ENCODE data around the gene MSL3B.

The MSL3B gene

DNA sequence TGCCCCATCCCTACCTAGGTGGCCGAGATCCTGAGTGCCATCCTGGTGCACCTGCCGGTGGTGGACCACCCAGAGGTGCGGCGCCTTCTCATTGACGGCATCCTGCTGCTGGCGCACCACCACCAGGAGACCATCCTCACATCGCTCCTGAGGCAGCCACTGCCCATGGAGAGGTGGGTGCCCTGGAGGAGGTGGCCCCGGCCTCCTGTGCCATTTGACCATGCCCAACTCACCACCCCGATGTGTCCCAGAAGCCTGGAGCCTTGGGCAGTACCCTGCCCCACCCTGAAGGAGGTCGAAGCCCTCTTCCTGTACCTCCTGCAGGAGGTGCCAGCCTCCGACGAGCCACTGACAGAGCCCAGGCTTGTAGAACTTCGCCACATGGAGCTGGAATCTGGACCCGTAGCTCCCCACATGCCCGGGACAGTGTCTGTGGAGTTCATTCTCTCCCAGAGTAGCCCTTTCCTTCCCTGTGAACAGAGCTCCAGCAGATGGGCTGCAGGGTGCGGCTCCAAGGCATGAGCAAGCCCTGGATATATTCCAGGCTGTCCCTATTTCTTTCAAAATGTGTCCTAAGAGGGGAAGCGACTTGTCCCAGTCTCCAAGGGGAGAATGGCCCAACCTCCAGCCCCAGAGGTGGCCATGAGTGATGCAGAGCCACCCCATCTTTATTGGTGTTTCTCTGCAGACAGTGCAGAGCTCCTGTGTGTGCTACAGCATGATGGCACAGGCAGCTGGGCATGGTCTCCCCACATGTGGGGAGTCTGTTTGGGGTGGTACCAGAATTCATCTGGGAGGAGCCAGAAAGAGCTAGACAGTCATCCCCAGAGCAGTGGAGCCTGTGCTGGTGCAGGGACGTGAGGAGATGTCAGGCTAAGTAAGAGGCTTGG, 48.1 kb downstream of the MSL3B start:
- Histone ChIP-seq H3K36me3 (ENCODE audit: control insufficient read depth in 1 of 2, insufficient read depth in 2 of 2, low read length in 2 of 2) (no peaks in the 10 kb centered on the region), H3K27ac (ENCODE audit: low read depth, low read length) (no peak overlapping the region), H3K4me1 (ENCODE audit: control insufficient read depth in 1 of 2, insufficient read depth in 2 of 2, low read length in 2 of 2) (peaks cover 9 to 29% of the 10 kb centered on the region in 2 donors), H3K9ac (ENCODE audit: low read depth in 1 of 2, low read length in 2 of 2) (no peak overlapping the region), H3K9me3 (ENCODE audit: control insufficient read depth in 1 of 2, low read length in 2 of 2) (no peaks in the 10 kb centered on the region), H3K27me3 (ENCODE audit: control insufficient read depth in 1 of 2, insufficient read depth in 2 of 2, low read length in 2 of 2) (peaks cover 0 to 3% of the 10 kb centered on the region in 2 donors), H3K4me3 (ENCODE audit: low read depth in 1 of 2, low read length in 2 of 2) (no peak overlapping the region)

DNA sequence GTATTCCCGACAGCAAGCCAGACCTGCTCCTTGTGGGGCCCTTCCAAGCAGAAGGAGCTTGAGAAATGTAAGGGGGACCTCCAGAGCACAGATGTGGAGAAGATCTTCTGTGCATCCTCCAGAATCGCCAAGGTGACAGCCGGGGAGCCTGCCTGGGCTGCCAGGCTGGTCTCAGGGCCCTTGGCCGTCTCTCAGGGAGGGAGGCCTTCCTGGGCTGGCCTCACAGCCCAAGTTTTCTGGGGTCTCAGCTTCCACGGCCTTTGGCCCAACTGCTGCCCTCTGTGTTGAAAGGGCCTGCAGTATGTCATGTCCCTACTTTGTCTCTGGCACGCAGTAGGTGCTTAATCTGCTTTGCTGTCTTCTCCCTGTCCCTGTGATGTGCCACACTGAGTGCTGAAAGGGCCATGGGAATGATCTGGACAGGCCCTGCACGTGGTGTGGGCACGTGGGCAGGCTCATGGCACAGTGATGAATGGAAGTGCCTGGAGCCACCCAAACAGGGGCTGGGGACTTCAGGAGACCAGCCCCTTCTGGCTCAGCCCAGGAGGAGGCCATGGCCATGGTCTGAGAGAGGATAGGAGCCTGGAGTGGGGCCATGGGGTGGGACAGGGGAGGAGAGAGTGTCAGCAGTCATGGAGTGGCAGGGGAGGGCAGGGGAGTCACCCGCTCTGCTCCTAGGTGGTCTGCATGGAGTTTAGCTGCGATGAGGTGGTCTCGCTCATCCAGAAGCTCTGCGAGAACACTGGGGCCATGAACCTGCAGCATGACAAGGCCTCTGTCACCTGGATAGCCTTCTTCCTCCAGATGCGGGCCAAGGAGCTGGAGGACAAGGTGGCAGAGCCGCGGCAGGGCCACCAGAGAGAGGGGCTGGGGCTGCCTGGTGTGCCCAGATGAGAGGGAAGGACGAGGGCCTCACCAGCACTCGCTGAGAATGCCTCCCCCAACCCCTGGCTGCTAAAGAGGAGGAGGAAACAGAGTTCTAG, 49.3 kb downstream of the MSL3B start:
- Histone ChIP-seq H3K36me3 (ENCODE audit: control insufficient read depth in 1 of 2, insufficient read depth in 2 of 2, low read length in 2 of 2) (no peaks in the 10 kb centered on the region), H3K9ac (ENCODE audit: low read depth in 1 of 2, low read length in 2 of 2) (no peak overlapping the region), H3K4me3 (ENCODE audit: low read depth in 1 of 2, low read length in 2 of 2) (no peak overlapping the region), H3K27ac (ENCODE audit: low read depth, low read length) (no peak overlapping the region), H3K27me3 (ENCODE audit: control insufficient read depth in 1 of 2, insufficient read depth in 2 of 2, low read length in 2 of 2) (peaks cover 0 to 3% of the 10 kb centered on the region in 2 donors), H3K9me3 (ENCODE audit: control insufficient read depth in 1 of 2, low read length in 2 of 2) (no peaks in the 10 kb centered on the region), H3K4me1 (ENCODE audit: control insufficient read depth in 1 of 2, insufficient read depth in 2 of 2, low read length in 2 of 2) (peaks cover 9 to 29% of the 10 kb centered on the region in 2 donors)

DNA sequence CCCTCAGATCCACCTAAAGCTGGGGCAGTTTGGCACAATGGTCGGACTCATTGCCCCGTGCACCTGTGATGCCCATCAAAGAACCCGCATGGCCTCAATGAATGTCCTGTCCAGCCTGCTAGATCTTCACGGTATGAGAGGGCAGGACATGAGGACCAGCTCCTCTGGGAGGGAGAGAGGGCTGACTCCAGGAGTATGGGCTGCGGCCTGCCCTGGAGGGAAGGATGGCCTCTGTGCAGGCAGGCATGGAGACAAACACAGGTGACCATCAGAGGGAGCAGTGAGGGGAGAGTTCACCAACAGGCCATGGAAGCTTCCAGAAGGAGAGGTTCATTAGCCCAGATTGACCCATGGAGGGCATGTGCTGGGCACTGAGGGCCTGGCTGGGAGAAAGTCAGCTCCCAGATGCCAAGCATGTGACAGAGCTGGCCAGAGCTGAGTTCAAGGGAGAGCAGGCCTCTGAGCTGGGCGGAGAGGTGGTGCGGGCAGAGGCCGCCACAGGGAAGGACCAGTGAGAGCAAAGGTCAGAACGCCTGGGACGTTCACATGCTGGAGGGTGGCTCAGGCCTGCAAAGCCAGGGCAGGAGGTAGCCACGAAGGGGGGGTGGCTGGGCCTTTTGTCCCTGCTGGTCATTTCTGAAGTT, 50.1 kb downstream of the MSL3B start:
- Histone ChIP-seq H3K27me3 (ENCODE audit: control insufficient read depth in 1 of 2, insufficient read depth in 2 of 2, low read length in 2 of 2) (peaks cover 2 to 3% of the 10 kb centered on the region in 2 donors), H3K4me3 (ENCODE audit: low read depth in 1 of 2, low read length in 2 of 2) (no peak overlapping the region), H3K9me3 (ENCODE audit: control insufficient read depth in 1 of 2, low read length in 2 of 2) (no peaks in the 10 kb centered on the region), H3K27ac (ENCODE audit: low read depth, low read length) (no peak overlapping the region), H3K9ac (ENCODE audit: low read depth in 1 of 2, low read length in 2 of 2) (no peak overlapping the region), H3K4me1 (ENCODE audit: control insufficient read depth in 1 of 2, insufficient read depth in 2 of 2, low read length in 2 of 2) (peaks cover 9 to 24% of the 10 kb centered on the region in 2 donors), H3K36me3 (ENCODE audit: control insufficient read depth in 1 of 2, insufficient read depth in 2 of 2, low read length in 2 of 2) (no peaks in the 10 kb centered on the region)

DNA sequence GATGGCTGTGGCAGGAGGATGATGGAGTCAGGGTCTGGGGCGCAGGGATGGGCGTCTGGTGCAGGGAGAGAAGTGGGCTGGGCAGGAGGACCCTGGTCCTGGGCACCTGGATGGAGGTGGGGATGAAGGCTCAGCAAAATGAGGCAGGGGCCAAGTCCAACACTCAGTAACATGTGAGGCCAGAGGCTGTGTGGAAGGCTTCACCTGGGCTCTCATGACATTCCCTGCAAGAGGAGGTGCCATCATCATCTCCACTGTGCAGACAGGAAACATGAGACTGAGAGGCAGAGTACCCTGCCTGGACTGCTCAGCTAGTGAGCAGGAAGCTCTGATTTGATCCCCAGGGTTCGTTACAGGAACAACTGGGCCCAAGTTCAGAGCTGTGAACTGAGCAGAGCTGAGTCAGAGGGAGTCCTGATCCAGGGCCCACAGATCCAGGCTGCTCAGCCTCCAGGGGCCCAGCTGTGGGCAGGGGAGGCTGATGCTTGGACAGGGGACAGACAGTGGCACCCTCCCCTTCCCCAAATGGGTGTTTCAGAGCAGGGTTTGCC, 50.8 kb downstream of the MSL3B start:
- H3K27me3 ChIP-seq (ENCODE audit: control insufficient read depth in 1 of 2, insufficient read depth in 2 of 2, low read length in 2 of 2): peaks cover 2 to 3% of the 10 kb centered on the region in 2 donors
- no peak overlapping the region for H3K4me3 ChIP-seq (ENCODE audit: low read depth in 1 of 2, low read length in 2 of 2)
- no peaks in the 10 kb centered on the region for H3K9me3 ChIP-seq (ENCODE audit: control insufficient read depth in 1 of 2, low read length in 2 of 2)
- no peak overlapping the region for H3K27ac ChIP-seq (ENCODE audit: low read depth, low read length)
- H3K36me3 ChIP-seq (ENCODE audit: control insufficient read depth in 1 of 2, insufficient read depth in 2 of 2, low read length in 2 of 2): no peaks in the 10 kb centered on the region
- H3K9ac ChIP-seq (ENCODE audit: low read depth in 1 of 2, low read length in 2 of 2): no peak overlapping the region
- H3K4me1 ChIP-seq (ENCODE audit: control insufficient read depth in 1 of 2, insufficient read depth in 2 of 2, low read length in 2 of 2): peaks cover 9 to 18% of the 10 kb centered on the region in 2 donors

DNA sequence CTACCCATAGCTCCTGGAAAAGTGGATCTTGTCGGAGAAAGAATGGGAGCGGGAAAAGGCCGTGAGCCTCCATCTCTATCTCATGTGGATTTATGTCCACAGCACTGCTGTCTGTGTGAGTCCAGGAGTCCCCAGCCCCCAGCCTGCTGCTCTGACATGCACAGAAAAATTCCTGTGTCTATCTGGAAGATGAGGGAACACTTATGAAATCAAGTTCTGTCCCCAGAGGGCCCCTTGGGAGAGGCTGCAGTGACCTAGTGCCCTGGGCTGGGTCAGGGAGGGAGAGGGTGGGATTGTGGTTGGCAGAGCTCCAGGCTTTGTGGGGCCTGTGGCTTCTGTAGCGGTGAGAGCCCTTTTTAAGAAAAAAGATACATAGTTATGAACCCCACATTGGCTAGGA, 51.4 kb downstream of the MSL3B start:
- Histone ChIP-seq H3K4me3 (ENCODE audit: low read depth in 1 of 2, low read length in 2 of 2) (no peak overlapping the region), H3K27me3 (ENCODE audit: control insufficient read depth in 1 of 2, insufficient read depth in 2 of 2, low read length in 2 of 2) (peaks cover 2 to 3% of the 10 kb centered on the region in 2 donors), H3K9ac (ENCODE audit: low read depth in 1 of 2, low read length in 2 of 2) (no peak overlapping the region), H3K36me3 (ENCODE audit: control insufficient read depth in 1 of 2, insufficient read depth in 2 of 2, low read length in 2 of 2) (no peaks in the 10 kb centered on the region), H3K4me1 (ENCODE audit: control insufficient read depth in 1 of 2, insufficient read depth in 2 of 2, low read length in 2 of 2) (peaks cover 4 to 11% of the 10 kb centered on the region in 2 donors), H3K9me3 (ENCODE audit: control insufficient read depth in 1 of 2, low read length in 2 of 2) (no peaks in the 10 kb centered on the region), H3K27ac (ENCODE audit: low read depth, low read length) (no peak overlapping the region)

DNA sequence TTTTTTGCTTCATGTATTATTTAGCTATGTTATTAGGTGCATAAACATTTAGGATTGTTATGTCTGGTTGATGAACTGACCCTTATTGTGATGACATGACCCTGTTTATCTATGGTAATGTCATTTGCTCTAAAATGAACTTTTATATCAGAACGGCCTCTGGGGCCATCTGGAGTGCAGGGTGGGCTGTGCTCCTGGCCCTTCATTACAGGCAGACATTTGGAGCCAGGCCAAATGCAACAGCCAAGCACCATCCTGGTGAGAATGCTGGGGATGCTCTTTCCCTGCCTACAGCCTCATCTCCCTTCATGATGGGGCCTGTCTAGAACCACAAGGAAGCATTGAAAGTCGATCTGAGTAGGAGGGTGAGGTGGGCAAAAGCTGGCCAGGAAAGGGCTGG, 51.9 kb downstream of the MSL3B start:
- Histone ChIP-seq H3K27ac (ENCODE audit: low read depth, low read length) (no peak overlapping the region), H3K27me3 (ENCODE audit: control insufficient read depth in 1 of 2, insufficient read depth in 2 of 2, low read length in 2 of 2) (peaks cover 2 to 3% of the 10 kb centered on the region in 2 donors), H3K36me3 (ENCODE audit: control insufficient read depth in 1 of 2, insufficient read depth in 2 of 2, low read length in 2 of 2) (no peaks in the 10 kb centered on the region), H3K4me1 (ENCODE audit: control insufficient read depth in 1 of 2, insufficient read depth in 2 of 2, low read length in 2 of 2) (peaks cover 0 to 7% of the 10 kb centered on the region in 2 donors), H3K4me3 (ENCODE audit: low read depth in 1 of 2, low read length in 2 of 2) (no peak overlapping the region), H3K9ac (ENCODE audit: low read depth in 1 of 2, low read length in 2 of 2) (no peak overlapping the region), H3K9me3 (ENCODE audit: control insufficient read depth in 1 of 2, low read length in 2 of 2) (no peaks in the 10 kb centered on the region)

DNA sequence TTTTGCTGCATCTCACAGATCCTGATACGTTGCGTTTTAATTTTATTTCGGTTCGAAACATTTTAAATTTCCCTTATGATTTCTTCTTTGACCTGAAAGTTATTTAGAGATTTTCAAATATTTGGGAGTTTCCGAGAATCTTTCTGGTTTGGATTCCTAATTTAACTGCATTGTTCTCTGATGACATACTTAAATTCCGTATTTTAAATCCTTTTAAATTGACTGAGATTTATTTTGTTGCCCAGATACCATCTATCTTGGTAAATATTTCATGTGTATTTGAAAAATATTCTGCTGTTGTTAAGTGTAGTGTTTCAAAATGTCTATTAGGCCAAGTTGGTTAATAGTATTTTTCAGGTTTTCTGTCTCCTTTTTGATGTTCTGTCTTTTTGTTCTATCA, 52.3 kb downstream of the MSL3B start:
- no peak overlapping the region for H3K9ac ChIP-seq (ENCODE audit: low read depth in 1 of 2, low read length in 2 of 2)
- no peaks in the 10 kb centered on the region for H3K9me3 ChIP-seq (ENCODE audit: control insufficient read depth in 1 of 2, low read length in 2 of 2)
- peaks cover 0 to 5% of the 10 kb centered on the region in 2 donors for H3K4me1 ChIP-seq (ENCODE audit: control insufficient read depth in 1 of 2, insufficient read depth in 2 of 2, low read length in 2 of 2)
- H3K4me3 ChIP-seq (ENCODE audit: low read depth in 1 of 2, low read length in 2 of 2): no peak overlapping the region
- no peaks in the 10 kb centered on the region for H3K36me3 ChIP-seq (ENCODE audit: control insufficient read depth in 1 of 2, insufficient read depth in 2 of 2, low read length in 2 of 2)
- peaks cover 2 to 3% of the 10 kb centered on the region in 2 donors for H3K27me3 ChIP-seq (ENCODE audit: control insufficient read depth in 1 of 2, insufficient read depth in 2 of 2, low read length in 2 of 2)
- no peak overlapping the region for H3K27ac ChIP-seq (ENCODE audit: low read depth, low read length)
